ENCODE measurements around the gene RANBP17.
"Not testable (repeated sequence)": the region's sequence is repeated elsewhere in the genome, so short reads cannot be mapped to it uniquely, and the experiment has no call there.

The RANBP17 gene

DNA sequence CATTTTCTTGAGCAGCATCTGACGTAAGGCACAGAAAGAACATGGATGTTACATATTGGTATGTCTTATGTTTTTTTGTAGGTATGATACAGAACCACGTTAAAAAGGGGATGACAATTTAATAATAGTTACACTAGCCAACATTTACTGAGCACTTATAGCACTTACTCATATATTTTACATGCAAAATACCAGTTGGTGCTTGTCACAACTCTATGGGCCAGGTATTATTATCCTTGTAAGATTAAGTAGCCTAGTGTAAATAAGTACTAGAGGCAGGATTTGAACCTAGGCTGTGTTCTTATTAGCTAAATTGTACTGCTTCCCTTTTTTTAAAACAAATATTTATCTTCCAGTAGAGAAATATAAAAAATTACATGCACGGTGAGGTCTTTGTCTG lies 83.5 kb downstream of the RANBP17 start:
- DNase-seq (ENCODE audit: low spot score), result no peak

DNA sequence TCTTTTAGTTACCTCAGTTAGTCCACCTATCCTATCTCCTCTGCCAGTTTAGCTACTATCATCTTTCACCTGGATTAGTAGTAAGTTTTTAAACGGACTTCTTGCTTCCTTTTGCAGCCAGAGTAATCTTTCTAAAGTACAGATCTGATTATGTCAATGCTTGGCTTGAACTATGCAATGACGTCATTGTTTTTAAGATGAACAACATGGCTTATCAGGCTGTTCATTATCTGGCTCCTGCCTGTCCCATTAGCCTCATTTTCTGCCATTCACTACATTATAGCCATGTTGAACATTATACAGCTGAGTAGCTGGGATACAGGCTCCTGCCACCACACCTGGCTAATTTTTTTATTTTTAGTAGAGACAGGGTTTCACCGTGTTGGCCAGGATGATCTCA lies 98.7 kb downstream of the RANBP17 start:
- no peak for DNase-seq (ENCODE audit: low spot score)

DNA sequence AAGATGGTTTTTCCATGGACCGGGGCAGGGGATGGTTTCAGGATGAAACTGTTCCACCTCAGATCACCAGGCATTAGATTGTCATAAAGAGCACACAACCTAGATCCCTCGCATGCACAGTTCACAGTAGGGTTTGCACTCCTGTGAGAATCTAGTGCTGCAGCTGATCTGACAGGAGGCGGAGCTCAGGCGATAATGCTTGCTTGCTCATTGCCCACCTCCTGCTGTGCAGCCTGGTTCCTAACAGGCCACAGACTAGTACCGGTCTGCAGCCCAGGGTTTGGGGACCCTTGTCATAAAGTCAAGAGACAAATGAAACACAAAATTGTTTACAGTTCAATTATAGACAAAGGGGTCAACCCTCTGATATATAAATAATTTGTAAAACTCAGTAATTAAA lies 101.7 kb downstream of the RANBP17 start:
- DNase-seq (ENCODE audit: low spot score), result no peak

DNA sequence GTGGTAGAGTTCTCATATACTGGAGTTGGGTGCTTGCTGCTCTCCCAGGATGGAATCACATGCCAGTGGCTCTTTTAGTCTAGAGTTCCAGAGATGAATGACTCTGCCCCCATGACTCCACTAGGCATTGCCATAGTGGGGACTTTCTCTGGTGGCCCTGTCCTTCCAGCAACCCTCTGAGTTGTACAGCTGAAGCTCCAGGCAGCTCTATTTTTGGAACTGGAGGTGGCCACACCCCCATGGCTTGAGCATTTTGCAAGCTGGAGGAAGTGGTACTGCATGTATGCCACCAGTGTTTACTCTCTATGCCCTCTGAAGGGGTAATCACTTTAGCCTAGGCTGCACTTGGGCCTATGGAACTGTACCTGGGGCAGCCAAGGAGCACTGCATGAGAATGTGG lies 112.6 kb downstream of the RANBP17 start:
- DNase-seq (ENCODE audit: low spot score), result no peak

DNA sequence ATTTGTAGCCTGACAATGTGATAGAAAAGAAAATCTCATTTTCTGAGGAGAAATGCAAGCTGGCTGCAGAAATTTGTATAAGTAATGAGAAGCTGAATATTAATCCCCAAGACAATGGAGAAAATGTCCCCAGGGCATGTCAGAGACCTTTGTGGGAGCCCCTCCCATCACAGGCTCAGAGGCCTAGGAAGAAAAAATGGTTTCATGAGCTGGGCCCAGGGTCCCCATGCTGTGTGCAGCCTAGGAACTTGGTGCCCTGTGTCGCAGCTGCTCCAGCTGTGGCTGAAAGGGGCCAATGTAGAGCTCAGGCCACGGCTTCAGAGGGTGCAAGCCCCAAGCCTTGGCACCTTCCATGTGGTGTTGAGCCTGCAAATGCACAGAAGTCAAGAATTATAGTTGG lies 118.4 kb downstream of the RANBP17 start:
- DNase-seq (ENCODE audit: low spot score), result not testable (repeated sequence)

DNA sequence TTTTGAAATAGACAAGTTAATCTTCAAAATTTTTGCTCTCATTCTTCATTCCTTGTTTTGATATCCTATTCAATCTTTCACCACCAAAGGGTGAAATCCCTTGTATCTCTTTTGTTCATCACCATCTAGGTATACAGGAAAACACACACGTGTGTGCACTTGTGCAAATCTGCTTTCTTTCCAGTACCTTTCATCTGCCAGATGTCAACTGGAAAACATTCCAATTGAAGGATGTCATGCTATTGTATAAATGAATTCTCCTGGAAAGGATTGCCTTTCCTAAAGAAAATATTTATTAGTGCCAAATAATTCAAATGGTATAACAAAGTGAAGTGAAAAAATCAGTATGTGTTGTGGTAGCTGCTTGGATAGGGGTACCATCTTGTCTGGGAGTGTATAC lies 123.7 kb downstream of the RANBP17 start:
- no peak for DNase-seq (ENCODE audit: low spot score)

DNA sequence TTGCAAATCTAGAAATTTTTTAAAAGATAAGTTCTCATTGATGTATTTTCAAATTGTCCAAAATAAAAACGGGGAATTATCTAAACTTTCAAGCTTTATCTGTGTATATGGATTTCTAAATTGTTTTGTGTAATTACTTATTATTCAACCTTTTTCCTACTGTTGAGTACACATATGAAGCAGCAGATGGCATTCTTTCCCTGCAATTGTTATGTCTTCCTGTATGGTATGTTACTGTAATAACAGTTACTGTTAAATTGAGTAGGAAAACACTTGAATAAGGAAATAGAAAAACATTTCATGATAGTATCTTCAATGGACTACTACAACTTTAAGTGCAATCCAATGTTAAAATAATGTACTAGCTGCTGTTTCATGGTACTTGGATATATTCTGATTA lies 124.8 kb downstream of the RANBP17 start:
- DNase-seq (ENCODE audit: low spot score), result no peak

DNA sequence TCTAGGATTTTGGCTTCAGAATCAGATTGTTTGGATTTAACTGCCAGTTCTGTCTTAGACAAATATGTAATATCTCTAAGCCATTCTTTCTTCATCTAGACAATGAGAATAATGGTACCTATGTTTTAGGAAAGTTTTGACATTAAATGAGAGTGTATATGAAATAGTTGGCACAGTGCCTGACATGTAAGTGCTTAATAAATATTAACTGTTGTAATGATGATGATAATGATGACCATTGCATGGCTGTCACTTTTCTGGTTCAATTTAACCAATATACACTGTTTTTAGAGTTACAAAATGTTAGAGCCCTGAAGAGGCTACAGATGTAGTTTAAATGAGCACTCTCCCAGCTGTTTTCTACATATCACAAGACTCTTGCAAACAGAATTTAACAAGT lies 131.7 kb downstream of the RANBP17 start:
- DNase-seq (ENCODE audit: low spot score), result no peak

DNA sequence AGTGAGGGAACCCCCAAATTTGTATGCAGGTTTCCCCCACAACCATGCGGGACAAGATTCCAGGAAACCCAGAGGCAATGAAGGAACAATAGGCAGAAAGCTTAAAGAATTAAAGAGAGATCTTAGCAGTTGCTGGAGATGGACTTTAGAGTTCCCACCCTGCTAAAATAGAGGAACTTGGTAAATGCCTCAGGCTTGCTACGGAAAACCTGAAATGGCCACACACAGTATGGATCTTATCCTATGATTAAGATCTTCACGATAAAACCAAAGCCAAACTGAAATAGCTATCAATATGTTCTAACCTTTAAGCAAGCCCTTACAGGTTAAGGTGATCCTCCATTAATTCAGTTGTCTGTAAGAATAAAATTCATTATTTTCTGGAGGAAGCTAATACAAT lies 148.3 kb downstream of the RANBP17 start:
- no peak for DNase-seq (ENCODE audit: low spot score)

DNA sequence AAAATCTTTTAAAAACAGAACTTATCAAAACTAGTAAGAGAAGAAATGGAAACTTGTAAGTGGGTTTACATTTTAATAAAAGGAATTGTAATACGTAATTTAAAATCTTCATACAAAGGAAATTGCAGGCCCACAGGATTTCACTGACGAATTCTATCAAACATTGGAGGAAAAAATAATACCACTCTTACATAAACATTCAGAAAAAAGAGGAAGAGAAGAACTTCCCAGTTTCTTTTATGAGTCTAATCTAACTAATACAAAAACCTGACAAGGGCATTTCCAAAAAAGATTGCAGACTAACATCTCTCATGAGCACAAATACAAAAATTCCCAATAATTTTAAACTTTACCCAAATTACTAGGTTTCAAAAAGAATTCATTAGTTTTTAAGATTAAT lies 149.0 kb downstream of the RANBP17 start:
- DNase-seq (ENCODE audit: low spot score), result no peak

DNA sequence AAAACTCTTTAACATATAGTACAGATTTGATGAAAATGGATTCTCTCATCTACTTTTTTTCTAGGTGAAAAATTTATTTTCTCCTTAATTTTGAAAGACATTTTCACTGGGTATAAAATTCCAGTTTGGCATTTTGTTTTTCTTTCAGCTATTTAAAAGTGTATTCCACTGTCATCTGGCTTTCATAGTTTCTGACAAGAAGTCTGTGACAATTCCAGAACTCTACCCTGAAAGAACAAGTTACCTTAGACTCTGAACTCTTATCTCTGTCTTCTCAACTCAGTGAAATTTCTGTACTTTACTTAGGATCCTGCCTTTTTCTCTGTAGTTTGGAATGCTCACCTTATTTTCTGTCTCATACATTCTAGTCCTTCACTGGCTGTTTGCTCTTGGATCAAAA lies 161.7 kb downstream of the RANBP17 start:
- DNase-seq (ENCODE audit: low spot score), result no peak

DNA sequence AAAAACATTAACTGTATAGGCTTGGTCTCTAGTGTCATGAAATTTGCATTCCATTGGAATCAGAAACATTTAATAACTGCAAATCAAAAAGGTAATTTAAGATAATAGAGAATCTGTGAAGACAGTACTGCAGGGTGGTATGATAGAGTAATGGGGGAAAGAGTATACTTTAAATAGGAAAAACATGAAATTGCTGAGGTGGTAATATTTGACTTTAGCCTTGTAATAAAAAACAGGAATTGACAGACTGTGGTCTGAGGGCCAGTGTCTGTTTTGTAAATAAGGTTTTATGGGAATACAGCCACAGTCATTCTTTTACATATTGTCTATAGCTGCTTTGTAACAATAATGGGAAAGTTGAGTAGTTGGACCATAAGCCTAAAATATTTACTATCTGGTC lies 162.3 kb downstream of the RANBP17 start:
- DNase-seq (ENCODE audit: low spot score), result no peak

DNA sequence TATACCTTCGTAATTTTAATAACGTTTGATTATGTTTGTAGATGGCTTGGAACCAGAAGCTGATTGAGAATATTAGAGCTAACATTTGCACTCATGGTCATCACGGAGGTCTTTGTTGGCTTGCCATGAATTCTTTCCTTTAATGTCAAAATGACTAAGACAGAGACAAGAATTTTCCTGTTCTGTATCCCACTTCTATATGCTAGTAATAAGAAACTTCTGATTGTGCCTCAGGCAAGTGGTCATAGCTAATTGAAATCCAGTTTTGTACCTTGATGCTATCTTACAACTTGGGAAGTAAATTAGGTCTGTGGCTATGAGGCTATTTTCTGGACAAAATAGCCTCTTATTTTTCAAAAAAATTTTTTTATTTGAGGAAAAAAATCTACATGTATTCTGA lies 167.6 kb downstream of the RANBP17 start:
- DNase-seq (ENCODE audit: low spot score), result no peak

DNA sequence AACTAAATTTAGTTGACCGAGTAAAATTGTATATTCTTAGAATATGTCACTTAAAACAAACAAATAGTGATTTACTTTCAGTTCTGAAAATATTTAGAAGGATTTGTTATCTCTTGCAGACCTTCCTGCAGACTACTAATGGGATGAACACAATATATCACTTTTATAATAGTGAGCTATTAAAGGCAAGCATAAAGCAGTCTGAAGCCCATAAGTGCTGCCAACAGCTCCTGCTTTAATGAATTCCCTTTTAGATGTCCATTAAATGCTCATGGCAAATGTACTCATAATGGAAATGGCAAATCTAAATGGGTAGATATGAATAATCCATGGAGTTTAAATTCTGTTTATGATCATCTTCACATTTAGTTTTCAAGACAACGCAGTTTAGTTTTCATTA lies 170.2 kb downstream of the RANBP17 start:
- no peak for DNase-seq (ENCODE audit: low spot score)

DNA sequence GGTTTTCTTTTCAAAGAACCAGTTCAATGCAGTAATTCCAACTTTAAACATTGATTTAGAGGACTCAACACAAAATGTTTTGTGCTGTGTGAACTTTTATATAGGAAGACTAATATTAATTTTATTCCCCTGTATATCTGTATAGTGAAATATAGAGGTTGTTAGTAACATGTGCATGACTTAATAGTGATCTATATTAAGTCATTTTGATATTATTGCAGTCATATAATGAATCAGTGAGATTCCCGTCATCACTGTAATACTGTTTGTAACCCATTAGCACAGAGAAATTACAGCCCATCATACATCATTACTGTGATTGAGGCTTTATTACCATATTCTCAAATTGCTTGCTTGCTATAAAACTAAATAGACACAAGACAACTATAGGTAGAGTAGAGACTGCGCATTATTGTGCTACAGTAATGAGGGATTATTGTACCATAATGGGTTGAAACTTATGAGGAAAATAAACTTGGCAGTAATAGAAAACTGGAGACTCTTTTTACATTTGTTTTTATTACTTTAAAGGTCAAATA lies 170.7 kb downstream of the RANBP17 start:
- no peak for DNase-seq (ENCODE audit: low spot score)

DNA sequence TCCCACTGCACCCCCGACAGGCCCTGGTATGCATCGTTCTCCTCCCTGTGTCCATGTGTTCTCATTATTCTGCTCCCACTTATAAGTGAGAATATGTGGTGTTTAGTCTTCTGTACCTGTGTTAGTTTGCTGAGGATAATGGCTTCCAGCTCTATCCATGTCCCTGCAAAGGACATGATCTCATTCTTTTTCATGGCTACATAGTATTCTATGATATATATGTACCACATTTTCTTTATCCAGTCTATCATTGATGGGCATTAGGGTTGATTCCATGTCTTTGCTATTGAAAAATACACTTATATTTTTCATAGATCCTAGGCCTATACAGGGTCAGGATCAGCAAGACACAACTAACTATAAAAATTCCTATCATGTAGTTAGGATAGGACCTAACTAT lies 180.1 kb downstream of the RANBP17 start:
- not testable (repeated sequence) for DNase-seq (ENCODE audit: low spot score)

DNA sequence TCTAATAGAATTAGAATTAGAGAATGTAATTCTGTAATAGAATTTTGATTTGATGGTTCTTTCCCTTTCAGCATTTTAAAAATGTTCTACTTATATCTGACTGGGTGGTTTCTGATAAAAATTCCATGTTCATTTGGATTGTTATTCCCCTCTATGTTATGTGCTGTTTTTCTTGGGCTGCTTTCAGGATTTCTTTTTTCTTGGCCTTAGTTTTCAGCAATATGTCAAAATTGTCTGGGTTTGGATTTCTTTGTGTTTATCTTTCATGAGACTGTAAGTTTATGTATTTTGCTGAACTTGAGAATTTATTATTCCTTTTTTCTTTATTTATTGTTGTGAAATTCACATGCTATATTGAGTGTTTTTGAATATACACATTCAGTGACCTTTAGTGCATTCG lies 189.1 kb downstream of the RANBP17 start:
- DNase-seq (ENCODE audit: low spot score), result no peak

DNA sequence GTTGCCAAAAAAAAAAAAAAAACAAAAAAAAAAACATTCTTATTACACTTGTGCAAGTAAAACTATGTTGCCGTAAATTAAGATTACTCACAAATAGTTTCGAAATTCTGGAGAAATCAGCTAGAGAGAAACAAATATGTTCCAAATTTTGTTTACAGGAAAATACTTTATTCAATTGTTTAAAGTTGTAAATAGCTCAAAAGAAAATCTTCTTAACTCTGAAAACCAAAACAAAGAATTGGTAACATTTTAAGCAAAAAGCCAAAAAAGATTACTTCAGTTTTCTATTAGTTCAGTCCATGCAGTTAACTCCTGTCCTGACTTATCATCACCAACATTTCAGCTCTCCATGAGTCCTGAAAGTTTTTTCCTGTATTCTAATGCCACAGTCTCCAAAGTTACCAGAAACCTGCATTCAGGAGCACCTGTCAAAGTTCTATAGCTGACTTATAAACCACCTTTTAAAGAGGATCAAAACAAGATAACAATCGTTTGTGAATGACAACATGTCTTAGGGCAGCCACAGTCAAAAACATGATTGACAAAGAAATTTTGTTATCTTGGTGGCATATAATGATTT lies 194.1 kb downstream of the RANBP17 start:
- no peak for DNase-seq (ENCODE audit: low spot score)

DNA sequence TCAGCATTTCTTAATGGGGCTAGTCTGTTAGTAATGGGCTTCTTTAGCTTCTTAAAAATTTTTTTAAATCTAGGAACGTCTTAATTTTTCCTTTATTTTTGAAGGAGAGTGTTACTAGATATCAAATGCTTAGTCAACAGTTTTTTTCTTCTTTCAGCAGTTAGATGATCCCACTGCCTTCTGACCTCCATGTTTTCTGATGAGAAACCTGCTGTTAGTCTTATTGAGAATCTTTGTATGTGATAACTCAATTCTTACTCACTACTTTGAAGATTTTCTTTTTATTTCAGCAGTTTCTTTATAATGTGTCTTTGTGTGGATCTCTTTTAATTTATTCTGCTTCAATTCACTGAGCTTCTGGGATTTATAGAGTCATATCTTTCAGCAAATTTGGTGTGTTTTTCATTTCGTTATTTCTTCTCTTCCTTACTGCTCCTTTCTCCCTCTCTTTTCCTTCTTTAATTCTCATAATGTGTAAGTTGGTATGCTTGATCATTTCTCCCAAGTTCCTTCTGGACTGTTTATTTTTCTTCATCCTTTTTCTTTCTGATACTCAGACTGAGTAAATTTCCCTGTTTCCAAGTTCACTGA lies 205.8 kb downstream of the RANBP17 start:
- no peak for DNase-seq (ENCODE audit: low spot score)

DNA sequence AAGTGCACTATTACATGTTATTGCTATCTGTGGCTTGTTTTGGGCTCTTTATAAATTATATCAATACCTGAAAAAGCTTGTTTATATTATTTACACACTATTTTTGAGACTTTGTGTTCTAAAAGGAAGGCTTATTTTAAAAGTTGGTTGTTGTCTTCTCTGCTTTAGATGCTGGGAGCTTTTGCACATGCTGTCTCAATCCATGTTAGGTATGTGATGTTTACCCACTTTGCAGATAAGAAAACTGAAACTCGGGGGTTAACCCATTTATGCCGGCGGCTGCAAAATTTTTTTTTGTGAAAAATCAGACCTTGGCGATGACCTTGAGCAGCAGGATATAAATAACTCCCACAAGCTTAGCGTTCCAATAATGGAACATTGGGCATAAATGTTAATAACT lies 212.9 kb downstream of the RANBP17 start:
- no peak for DNase-seq (ENCODE audit: low spot score)

DNA sequence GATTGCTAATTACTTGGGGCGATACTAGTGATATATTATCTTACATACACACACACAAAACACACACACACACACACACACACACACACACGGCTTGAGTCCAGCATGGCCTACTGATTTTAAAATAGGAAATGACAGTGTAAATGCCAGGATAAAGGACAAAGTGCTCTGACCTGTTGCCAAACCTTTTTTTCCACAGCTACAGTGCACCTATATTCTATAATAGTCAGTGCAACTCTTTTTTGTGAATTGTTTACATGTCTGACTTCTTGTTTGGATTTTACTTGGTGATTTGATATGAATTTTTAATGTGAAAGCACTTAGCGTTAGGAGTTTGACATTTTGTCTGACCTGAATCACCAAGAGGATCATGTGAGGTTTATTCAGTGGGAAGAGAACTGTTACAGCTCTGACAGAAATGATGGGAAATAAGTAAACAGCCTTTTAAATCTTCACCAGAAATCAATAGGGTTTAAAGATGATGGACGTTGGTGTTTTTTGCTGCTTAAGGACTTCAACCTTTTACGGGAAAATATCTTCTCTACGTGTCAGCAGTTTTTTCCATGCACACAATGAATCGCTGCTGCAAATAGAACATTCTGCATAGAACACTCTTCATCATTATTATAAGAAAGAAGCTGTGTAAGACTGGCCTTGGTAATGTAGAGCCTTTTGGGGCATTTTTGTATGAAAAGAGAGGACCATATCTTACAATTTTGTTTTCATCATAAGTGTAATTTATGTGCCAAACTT lies 218.5 kb downstream of the RANBP17 start:
- no peak for DNase-seq (ENCODE audit: low spot score)

DNA sequence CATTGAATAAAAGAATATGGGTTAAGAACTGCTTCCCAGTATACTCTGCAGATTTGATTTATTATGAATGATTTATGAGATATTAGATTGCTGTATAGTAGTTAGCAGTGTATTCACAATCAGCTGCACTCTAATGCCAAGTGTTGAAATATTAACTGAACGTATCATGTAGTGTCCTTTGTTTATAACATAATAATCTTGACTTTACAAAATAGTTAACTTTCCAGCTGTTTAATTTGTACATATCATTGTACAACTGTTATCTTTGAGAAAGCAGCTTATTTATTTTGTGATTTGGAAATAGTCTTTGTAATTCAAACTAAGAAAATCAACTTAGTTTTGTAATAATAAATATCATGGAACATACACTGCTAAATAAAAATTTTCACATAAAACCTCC lies 219.5 kb downstream of the RANBP17 start:
- DNase-seq (ENCODE audit: low spot score), result no peak

DNA sequence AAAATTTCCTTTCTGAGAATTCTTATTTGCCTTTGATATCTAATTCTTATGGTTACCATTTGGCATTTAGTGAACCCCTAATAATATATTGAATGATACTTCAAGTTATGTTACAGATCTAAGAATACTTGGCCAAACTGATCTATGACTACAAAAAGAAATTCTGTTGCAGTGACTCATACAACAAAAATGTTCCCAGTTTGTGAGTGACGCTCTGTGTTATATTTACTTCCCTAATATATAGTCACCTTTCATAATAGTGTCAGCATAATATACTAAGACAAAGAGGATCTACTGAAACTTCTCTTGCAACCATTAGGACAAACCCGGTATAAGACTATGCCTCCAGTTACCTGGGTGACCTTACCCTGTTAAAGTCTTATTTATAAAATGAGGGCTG lies 230.4 kb downstream of the RANBP17 start:
- DNase-seq (ENCODE audit: low spot score), result no peak

DNA sequence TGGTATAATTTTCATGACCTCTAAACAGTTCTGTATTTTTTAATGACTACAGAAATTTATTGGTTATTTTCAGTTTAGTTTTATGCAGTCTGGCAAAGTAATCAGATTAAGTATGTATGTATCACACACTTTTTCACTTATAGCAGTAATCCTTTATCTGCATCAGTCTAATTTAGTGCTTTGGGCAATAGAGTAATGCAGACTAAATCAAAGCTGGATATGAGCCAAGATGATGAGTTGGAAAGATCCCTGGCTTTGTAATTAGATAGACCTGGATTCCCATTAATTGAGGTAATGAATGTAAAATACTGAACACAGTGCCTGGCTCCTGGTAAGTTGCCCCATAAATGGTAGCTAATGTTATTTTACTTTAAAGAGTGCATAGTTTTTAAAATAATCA lies 231.8 kb downstream of the RANBP17 start:
- no peak for DNase-seq (ENCODE audit: low spot score)

Data from iPS-NIHi11 (cell line).